Activated T-cell treated with anti-CD3 and anti-CD28 coated beads, Interleukin-2, amount 50 U/mL, for 4 hours (primary cell): ENCODE data around the gene ZNF396. TPM values are rescaled to one million over a fixed set of nuclear protein-coding genes. Genes with fewer than 3 reads are reported as not detected.

Experiments used
- ATAC-seq, 2 donors: fragments of 200-7000 bp; cut with Tn5 transposase; one replicate each; pipeline ENCODE4 v1.10.0; 2021
- DNase-seq: peaks from one replicate; pipeline ENCODE4 v3.0.0-alpha.2; 2020
- H3K27me3 Mint-ChIP-seq: one replicate; pipeline ENCODE4 v1.8.0; 2021; ENCODE audit warnings: low read depth, mixed read lengths
- H3K36me3 Mint-ChIP-seq: one replicate; pipeline ENCODE4 v1.8.0; 2022; ENCODE audit warnings: mixed read lengths; ENCODE audit not compliant: insufficient read depth
- H3K4me1 Mint-ChIP-seq: one replicate; pipeline ENCODE4 v1.8.0; 2021; ENCODE audit warnings: low read depth, mixed read lengths
- H3K4me3 Mint-ChIP-seq: one replicate; pipeline ENCODE4 v1.8.0; 2021; ENCODE audit warnings: mild to moderate bottlenecking, moderate library complexity, mixed read lengths
- H3K9me3 Mint-ChIP-seq: one replicate; pipeline ENCODE4 v1.8.0; 2021; ENCODE audit warnings: mixed read lengths
- total RNA-seq, 3 donors: library from RNA; stranded (reverse); gene quantifications; one replicate each; pipeline ENCODE4 v1.2.1, GENCODE V29; 2021

Gene ZNF396
- total RNA-seq: under 1 TPM; 0.20 to 0.49 (median 0.29) TPM

GRCh38 chr18:35376742-35377695, at the start of gene ZNF396:
Gene ZNF396, minus strand, starts transcription at chr18:35377337. Its CDS starts 3,045 bp downstream, at chr18:35374292.
- Mint-ChIP-seq H3K27me3 (no peaks in the 10 kb centered on the region), H3K36me3 (peaks cover 2% of the 10 kb centered on the region), H3K4me3 (peak within 1 kb of the TSS; percentile 81), H3K9me3 (no peaks in the 10 kb centered on the region), H3K4me1 (peaks cover 10% of the 10 kb centered on the region)
- DNase-seq (peak; percentile 55), ATAC-seq (peak; percentile 75 to 78)

DNA sequence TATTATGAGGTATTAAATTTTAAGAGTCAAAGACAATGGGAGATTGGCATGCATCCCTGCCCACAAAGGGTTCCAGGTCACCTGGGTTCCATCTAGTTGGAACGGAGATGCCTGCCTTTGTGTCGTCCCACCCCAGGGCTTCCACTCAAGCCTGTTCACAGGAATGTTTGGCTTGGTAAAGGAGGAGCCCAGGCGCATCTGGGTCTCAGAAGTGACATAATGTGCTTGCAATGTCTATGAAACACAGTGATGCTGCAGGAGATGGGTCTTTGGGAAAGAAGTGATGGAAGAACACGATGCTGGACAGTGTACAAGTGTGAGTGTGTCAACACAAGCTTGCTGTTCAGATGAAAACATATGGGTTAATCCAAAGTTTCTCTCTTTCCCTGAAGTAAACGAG, 49.6 kb upstream of the ZNF396 start:
- H3K27me3 Mint-ChIP-seq: no peaks in the 10 kb centered on the region
- DNase-seq (no peak), ATAC-seq (no peak)
- no peaks in the 10 kb centered on the region for H3K4me1 Mint-ChIP-seq
- H3K9me3 Mint-ChIP-seq: no peaks in the 10 kb centered on the region
- H3K4me3 Mint-ChIP-seq: no peak overlapping the region
- no peaks in the 10 kb centered on the region for H3K36me3 Mint-ChIP-seq

DNA sequence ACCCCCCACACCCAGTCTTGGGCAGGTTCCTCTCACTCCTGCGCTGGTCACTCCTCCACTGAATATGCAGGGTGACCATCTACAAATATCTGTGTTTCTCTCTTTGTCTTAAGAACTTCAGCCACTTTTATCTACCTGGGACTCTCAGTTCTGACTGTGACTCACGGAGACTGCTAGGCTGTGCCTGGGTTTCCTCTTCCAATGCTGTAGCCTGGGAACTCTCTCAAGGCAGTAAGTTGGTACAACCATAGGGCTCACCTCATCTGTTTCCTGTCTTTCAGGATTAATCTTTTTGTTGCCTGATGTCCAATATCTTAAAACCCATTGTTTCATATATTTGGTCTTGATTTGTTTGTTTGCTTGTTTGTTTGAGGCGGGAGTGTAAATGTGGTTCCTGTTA, 47.2 kb upstream of the ZNF396 start:
- no peaks in the 10 kb centered on the region for H3K36me3 Mint-ChIP-seq
- DNase-seq (no peak), ATAC-seq (no peak)
- H3K9me3 Mint-ChIP-seq: no peaks in the 10 kb centered on the region
- H3K4me1 Mint-ChIP-seq: no peaks in the 10 kb centered on the region
- no peak overlapping the region for H3K4me3 Mint-ChIP-seq
- H3K27me3 Mint-ChIP-seq: peaks cover 3% of the 10 kb centered on the region

DNA sequence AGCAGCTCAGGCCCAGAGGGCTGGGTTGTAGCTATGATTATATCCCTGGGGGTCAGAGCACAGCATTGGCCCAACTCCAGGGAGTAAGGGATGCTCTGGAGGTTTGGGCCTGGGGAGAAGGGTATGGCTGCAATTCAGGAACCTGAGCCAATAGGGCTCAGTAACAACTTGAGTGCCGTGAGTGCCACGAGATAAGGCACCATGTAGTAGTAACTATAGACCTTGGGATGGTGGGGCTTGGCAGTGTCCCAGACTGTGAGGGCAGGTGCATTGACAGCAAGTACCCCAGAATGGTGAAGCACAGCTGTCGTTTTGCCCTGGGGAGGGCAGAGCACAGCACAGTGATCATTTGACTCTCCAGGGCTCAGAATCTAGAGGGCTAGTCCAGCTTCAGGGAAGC, 45.1 kb upstream of the ZNF396 start:
- no peak for ATAC-seq
- H3K4me3 Mint-ChIP-seq: no peak overlapping the region
- no peaks in the 10 kb centered on the region for H3K36me3 Mint-ChIP-seq
- H3K27me3 Mint-ChIP-seq: peaks cover 3% of the 10 kb centered on the region
- no peaks in the 10 kb centered on the region for H3K4me1 Mint-ChIP-seq
- peaks cover 11% of the 10 kb centered on the region for H3K9me3 Mint-ChIP-seq
- DNase-seq: no peak

DNA sequence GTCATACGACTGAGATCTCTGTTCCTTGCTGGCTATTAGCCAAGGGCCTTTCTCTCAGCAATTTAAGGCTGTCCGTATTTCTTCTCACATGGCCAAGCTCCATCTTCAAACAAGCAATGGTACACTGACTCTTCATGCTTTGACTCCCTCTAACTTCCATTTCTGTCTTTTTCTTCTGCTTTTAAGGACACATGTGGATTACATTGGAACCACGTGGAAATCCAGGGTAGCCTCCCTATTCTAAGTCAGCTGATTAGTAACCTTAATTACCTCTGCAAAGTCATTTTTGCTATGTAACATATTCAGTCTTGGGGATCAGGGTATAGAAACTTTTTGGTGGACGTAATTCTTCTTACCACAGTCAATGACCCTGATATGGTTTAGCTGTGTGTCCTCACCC, 41.5 kb upstream of the ZNF396 start:
- peaks cover 12% of the 10 kb centered on the region for H3K4me1 Mint-ChIP-seq
- H3K36me3 Mint-ChIP-seq: no peaks in the 10 kb centered on the region
- no peak overlapping the region for H3K4me3 Mint-ChIP-seq
- H3K9me3 Mint-ChIP-seq: peaks cover 14% of the 10 kb centered on the region
- peaks cover 3% of the 10 kb centered on the region for H3K27me3 Mint-ChIP-seq
- DNase-seq: no peak
- no peak for ATAC-seq

GRCh38 chr18:35417223-35417622, 40.1 kb upstream of the ZNF396 start:
- H3K4me3 Mint-ChIP-seq: no peak overlapping the region
- ATAC-seq (no peak), DNase-seq (no peak)
- peaks cover 14% of the 10 kb centered on the region for H3K9me3 Mint-ChIP-seq
- peaks cover 3% of the 10 kb centered on the region for H3K27me3 Mint-ChIP-seq
- peaks cover 22% of the 10 kb centered on the region for H3K4me1 Mint-ChIP-seq
- H3K36me3 Mint-ChIP-seq: no peaks in the 10 kb centered on the region

GRCh38 chr18:35415511-35416073, 38.5 kb upstream of the ZNF396 start:
- ATAC-seq (peak; percentile 50 to 57), DNase-seq (no peak)
- H3K4me3 Mint-ChIP-seq: peak overlapping the region; percentile 25
- peaks cover 14% of the 10 kb centered on the region for H3K9me3 Mint-ChIP-seq
- H3K27me3 Mint-ChIP-seq: peaks cover 3% of the 10 kb centered on the region
- H3K36me3 Mint-ChIP-seq: no peaks in the 10 kb centered on the region
- peaks cover 26% of the 10 kb centered on the region for H3K4me1 Mint-ChIP-seq

GRCh38 chr18:35413163-35413511, 36.0 kb upstream of the ZNF396 start:
- no peaks in the 10 kb centered on the region for H3K36me3 Mint-ChIP-seq
- H3K9me3 Mint-ChIP-seq: peaks cover 11% of the 10 kb centered on the region
- peaks cover 32% of the 10 kb centered on the region for H3K4me1 Mint-ChIP-seq
- DNase-seq (no peak), ATAC-seq (no peak)
- H3K4me3 Mint-ChIP-seq: no peak overlapping the region
- peaks cover 3% of the 10 kb centered on the region for H3K27me3 Mint-ChIP-seq

- no peaks in the 10 kb centered on the region for H3K9me3 Mint-ChIP-seq
- H3K4me1 Mint-ChIP-seq: peaks cover 32% of the 10 kb centered on the region
- no peak for DNase-seq
- no peak overlapping the region for H3K4me3 Mint-ChIP-seq
- no peak for ATAC-seq
- H3K36me3 Mint-ChIP-seq: no peaks in the 10 kb centered on the region
- peaks cover 3% of the 10 kb centered on the region for H3K27me3 Mint-ChIP-seq
These were observed 34.7 kb upstream of the ZNF396 start for GRCh38 chr18:35411625-35412351.

DNA sequence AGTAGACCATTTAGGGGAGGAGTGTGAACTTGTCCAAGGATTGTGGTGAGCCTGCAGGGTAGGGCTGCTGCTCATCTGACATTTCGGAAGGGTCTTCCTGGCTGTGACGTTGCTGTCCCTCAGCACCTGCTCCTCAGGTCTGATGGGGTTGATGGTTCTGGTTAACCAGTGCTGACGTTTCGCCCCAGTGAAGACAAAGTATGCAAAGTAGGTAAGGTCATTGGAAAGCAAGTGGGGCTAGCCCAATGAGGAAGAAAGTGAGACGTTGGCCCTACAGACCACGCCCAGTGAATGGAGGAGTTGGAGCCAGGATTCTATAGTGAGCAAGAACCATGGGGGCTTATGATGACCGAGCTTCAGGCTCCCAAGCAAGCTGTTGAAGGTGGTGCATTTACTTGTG, 33.4 kb upstream of the ZNF396 start:
- no peaks in the 10 kb centered on the region for H3K36me3 Mint-ChIP-seq
- peaks cover 3% of the 10 kb centered on the region for H3K27me3 Mint-ChIP-seq
- no peak for DNase-seq
- H3K4me1 Mint-ChIP-seq: peaks cover 27% of the 10 kb centered on the region
- no peak for ATAC-seq
- H3K9me3 Mint-ChIP-seq: no peaks in the 10 kb centered on the region
- no peak overlapping the region for H3K4me3 Mint-ChIP-seq

- Mint-ChIP-seq H3K27me3 (peaks cover 6% of the 10 kb centered on the region), H3K9me3 (no peaks in the 10 kb centered on the region), H3K36me3 (no peaks in the 10 kb centered on the region), H3K4me3 (no peak overlapping the region), H3K4me1 (peaks cover 21% of the 10 kb centered on the region)
- ATAC-seq (no peak), DNase-seq (no peak)
These were observed 32.8 kb upstream of the ZNF396 start for GRCh38 chr18:35409911-35410310.

- Mint-ChIP-seq H3K4me1 (peaks cover 20% of the 10 kb centered on the region), H3K27me3 (peaks cover 8% of the 10 kb centered on the region), H3K9me3 (no peaks in the 10 kb centered on the region)
These were observed 31.7 kb upstream of the ZNF396 start for GRCh38 chr18:35408843-35409261.

GRCh38 chr18:35407871-35408481, 30.8 kb upstream of the ZNF396 start:
- ATAC-seq (peak; percentile 84 to 85), DNase-seq (peak; percentile 19)

More at GRCh38 chr18:35408843-35409261, 31.7 kb upstream of the ZNF396 start:
- no peak for DNase-seq
- no peak for ATAC-seq
- Mint-ChIP-seq H3K36me3 (no peaks in the 10 kb centered on the region), H3K4me3 (no peak overlapping the region)

GRCh38 chr18:35406666-35407065, 29.5 kb upstream of the ZNF396 start:
- peaks cover 9% of the 10 kb centered on the region for H3K4me1 Mint-ChIP-seq
- no peak for DNase-seq
- H3K27me3 Mint-ChIP-seq: peaks cover 8% of the 10 kb centered on the region
- H3K4me3 Mint-ChIP-seq: no peak overlapping the region
- no peak for ATAC-seq
- no peaks in the 10 kb centered on the region for H3K9me3 Mint-ChIP-seq
- no peaks in the 10 kb centered on the region for H3K36me3 Mint-ChIP-seq

More at GRCh38 chr18:35407871-35408481, 30.8 kb upstream of the ZNF396 start:
- no peak overlapping the region for H3K4me3 Mint-ChIP-seq
- no peaks in the 10 kb centered on the region for H3K36me3 Mint-ChIP-seq
- peaks cover 17% of the 10 kb centered on the region for H3K4me1 Mint-ChIP-seq
- peaks cover 8% of the 10 kb centered on the region for H3K27me3 Mint-ChIP-seq
- no peaks in the 10 kb centered on the region for H3K9me3 Mint-ChIP-seq
